Erythroblast (primary cell): ENCODE results near the gene RAD23B.

Experiments used
- GATA1 ChIP-seq: IDR thresholded peaks from 2 replicates; pipeline ENCODE4 v1.6.1; 2011; ENCODE audit warnings: low read depth, mild to moderate bottlenecking, control low read depth, low read length, moderate library complexity
- POLR2A ChIP-seq: IDR thresholded peaks from 2 replicates; pipeline ENCODE4 v1.6.1; 2011; ENCODE audit warnings: mild to moderate bottlenecking, low read length

DNA sequence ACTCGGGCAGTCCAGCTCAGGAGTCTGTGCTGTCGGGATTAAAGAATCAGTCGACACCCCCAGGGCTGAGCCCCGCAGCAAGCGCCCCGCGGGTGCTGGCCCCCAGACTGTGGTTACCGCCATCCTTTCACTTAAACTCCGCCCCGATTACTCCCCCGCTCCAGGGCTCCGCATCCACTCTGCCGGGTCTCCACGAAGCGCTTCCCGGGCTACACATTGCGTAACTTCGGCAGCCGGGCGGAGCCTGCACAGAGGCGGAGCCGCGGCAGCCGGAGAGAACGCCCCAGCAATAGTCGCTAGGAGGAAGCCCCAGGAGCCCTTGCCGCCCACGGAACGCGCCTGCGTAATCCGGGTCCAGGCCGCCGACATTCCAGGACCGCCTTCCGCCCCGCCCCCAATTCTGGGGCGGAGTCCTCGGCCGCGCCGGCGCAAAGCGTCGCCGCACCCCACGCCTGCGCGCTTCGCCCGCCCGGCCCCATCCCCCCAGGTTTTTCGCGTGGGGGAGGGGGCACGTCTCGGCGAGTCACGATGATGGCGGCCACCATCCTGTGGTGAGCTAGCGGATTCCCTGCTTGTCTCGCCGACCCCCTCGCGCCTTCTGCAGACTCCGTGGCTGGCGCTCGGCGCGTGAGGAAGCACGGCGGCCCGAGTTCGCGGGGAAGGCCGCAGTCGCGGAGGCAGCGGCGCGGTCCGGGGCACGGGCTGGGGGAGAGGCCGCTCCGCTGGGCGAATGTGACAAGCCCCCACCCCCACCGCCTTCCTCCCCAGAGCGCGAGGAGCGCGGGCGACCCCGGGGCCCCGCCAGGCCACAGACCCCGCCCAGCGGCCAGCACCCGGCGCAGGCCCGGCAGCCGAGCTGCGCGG is at the start of gene RAD23B:
- TF ChIP-seq POLR2A, result peak; percentile 89
- no peak for TF ChIP-seq GATA1
